WTC11 (cell line): ENCODE measurements around the gene HYI.

Source experiments
- ATF2 ChIP-seq: sonication (generic); formaldehyde crosslinking; IDR thresholded peaks from 2 replicates; pipeline ENCODE4 v1.8.1; 2022; ENCODE audit warnings: low read depth, missing genetic modification reagents, borderline replicate concordance
- ATF3 ChIP-seq: sonication (generic); formaldehyde crosslinking; conservative IDR thresholded peaks from 2 replicates; pipeline ENCODE4 v1.8.1; 2022; ENCODE audit warnings: mild to moderate bottlenecking, missing genetic modification reagents
- CBFB ChIP-seq: sonication (generic); formaldehyde crosslinking; IDR thresholded peaks from 2 replicates; pipeline ENCODE4 v1.8.1; 2022; ENCODE audit warnings: mild to moderate bottlenecking, low read depth, missing genetic modification reagents
- CREB1 ChIP-seq: sonication (generic); formaldehyde crosslinking; IDR thresholded peaks from 2 replicates; pipeline ENCODE4 v1.8.0; 2023; ENCODE audit warnings: mild to moderate bottlenecking, missing genetic modification reagents
- CREM ChIP-seq: sonication (generic); formaldehyde crosslinking; IDR thresholded peaks from 2 replicates; pipeline ENCODE4 v1.8.1; 2022; ENCODE audit warnings: mild to moderate bottlenecking, missing genetic modification reagents, moderate library complexity
- CTCF ChIP-seq: fragments of 200-600 bp; IDR thresholded peaks from 2 replicates; pipeline ENCODE4 v1.8.0; 2022; ENCODE audit warnings: antibody characterized with exemption
- E2F4 ChIP-seq: sonication (generic); formaldehyde crosslinking; IDR thresholded peaks from 2 replicates; pipeline ENCODE4 v1.8.1; 2022; ENCODE audit warnings: low read depth, mild to moderate bottlenecking, moderate library complexity, missing genetic modification reagents, borderline replicate concordance
- MLX ChIP-seq: sonication (generic); formaldehyde crosslinking; IDR thresholded peaks from 2 replicates; pipeline ENCODE4 v1.8.1; 2023; ENCODE audit warnings: mild to moderate bottlenecking, missing genetic modification reagents, moderate library complexity
- NR1H2 ChIP-seq: sonication (generic); formaldehyde crosslinking; IDR thresholded peaks from 2 replicates; pipeline ENCODE4 v1.9.0; 2021; ENCODE audit warnings: mild to moderate bottlenecking, moderate library complexity, missing genetic modification reagents
- NR2C2 ChIP-seq: sonication (generic); formaldehyde crosslinking; IDR thresholded peaks from 2 replicates; pipeline ENCODE4 v1.8.0; 2022; ENCODE audit warnings: mild to moderate bottlenecking, missing genetic modification reagents
- ZNF121 ChIP-seq: sonication (generic); formaldehyde crosslinking; IDR thresholded peaks from 2 replicates; pipeline ENCODE4 v1.8.0; 2023; ENCODE audit warnings: missing genetic modification reagents

- no peak for TF ChIP-seq NR1H2
- no peak for TF ChIP-seq CTCF
- TF ChIP-seq CREB1 = no peak
- no peak for TF ChIP-seq CBFB (CRISPR knock-in tag)
- no peak for TF ChIP-seq MLX (CRISPR knock-in tag)
- no peak for TF ChIP-seq ATF3 (CRISPR knock-in tag)
- TF ChIP-seq CREM = no peak
- TF ChIP-seq NR2C2 = no peak
- no peak for TF ChIP-seq E2F4 (CRISPR knock-in tag)
- no peak for TF ChIP-seq ZNF121
- TF ChIP-seq ATF2 (CRISPR knock-in tag) = no peak
Observed at GRCh38 chr1:43402089-43402865, 51.5 kb downstream of the HYI start.
